ENCODE measurements around the gene ABCA5. TPM values are rescaled to one million over a fixed set of nuclear protein-coding genes. Genes with fewer than 3 reads are reported as not detected.
"Not testable (repeated sequence)": the region's sequence is repeated elsewhere in the genome, so short reads cannot be mapped to it uniquely, and the experiment has no call there.

The ABCA5 gene
- total RNA-seq, 1 donor from 2014 or later: 29.6 TPM

DNA sequence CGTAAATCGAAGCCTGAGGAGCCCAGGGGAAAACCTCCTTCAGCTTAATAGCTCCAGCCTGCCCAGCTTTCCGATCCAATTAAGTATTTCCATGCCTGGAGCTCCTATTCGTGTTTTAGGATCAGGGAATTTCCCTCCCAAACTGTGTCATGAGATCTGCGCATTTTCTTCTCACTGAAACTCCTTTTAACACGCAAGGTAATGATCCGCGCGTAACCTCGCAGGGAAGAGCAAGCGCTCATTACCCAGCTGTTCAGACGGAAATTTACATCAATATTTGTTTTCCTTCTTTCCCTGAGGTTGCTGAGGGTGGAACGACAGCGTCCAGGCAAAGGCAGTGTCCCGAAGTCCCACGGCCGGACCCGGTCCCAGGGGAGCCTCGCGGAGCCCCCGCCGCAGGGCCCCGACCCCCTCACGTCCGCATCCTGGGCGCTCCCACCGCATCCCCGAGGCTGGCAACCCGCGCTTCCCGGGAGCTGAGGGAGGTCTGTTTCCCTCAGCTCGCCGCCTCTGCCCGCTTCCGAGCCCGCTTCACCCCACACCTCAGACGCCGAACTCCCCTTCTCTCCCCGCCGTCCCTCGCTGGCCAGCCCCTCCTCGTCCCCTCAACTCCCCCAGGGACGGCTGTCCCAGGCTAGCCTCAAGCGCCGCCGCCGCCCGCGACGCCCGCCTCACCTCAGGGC lies 415 bp downstream of the ABCA5 start:
- intact Hi-C loops (cut with micrococcal nuclease): loop anchor here (1.0 to 10.0 kb wide), 8 partner anchors 88 to 1962 kb away; partner anchors contain the start of genes ARSG, KCNJ2, MAP2K6 and PRKAR1A

DNA sequence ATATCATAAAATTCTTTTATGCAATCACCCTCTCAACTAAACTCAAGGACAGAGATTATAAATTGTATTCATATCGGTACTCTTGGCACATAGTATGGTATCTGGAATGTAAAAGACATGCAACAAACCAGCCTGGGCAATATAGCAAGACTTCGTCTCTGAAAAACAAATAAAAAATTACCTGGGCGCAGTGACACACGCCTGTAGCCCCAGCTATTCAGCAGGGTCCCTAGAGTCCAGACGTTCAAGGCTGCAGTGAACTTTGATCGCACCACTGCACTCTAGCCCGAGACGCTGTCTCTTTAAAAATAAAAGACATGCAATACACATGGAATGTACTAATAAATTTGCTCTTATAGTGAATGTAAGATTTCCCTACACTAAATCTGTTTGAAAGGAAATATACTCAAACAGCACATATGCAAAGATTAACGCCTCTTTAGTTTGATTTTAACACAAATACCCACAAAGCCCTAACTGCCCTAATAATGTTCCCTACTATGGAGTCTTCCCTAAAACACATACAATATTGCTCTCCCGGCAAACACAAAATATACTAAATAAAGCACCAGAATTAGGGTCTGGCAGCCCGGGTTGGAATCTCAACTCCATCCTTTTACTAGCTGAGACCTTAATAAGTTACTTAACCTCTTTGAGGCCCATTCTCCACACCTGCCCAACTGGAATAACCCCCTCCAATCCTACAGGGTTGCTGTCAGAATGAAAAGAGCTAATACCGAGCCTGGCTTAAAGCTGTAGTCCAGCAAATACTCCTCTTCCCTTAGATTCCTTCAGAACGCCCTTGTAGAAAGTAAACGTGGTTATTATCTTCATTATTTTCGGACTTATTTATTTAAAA lies 1.2 kb downstream of the ABCA5 start:
- intact Hi-C loops (cut with micrococcal nuclease): loop anchor here (2.0 to 10.0 kb wide), 5 partner anchors 197 to 1961 kb away; partner anchors contain the start of genes KCNJ2 and PSMD12

- intact Hi-C loops (cut with micrococcal nuclease): loop anchor here (10.0 kb wide), 1 partner anchor 1959 kb away; the partner anchor contains the start of gene PSMD12
These were observed 3.1 kb downstream of the ABCA5 start for GRCh38 chr17:69323806-69324205.

DNA sequence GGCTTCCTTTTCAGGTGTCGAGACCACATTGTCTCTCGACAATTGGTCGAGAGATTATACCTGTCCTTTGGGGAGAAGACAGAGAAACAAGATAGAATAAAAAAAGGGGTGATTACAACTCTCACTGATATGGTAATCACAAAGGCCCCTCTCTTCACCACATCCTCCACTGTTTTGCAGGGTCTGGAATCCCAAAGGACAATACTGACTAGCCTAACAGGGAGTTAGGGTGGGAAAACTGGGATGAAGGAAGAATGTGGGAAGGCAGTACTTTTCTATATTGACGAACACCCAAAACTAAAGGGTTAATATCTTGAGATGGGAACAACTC lies 6.1 kb downstream of the ABCA5 start:
- intact Hi-C loops (cut with micrococcal nuclease): loop anchor here (10.0 kb wide), 1 partner anchor 1956 kb away; the partner anchor contains the start of gene PSMD12

- intact Hi-C loops (cut with micrococcal nuclease): loop anchor here (10.0 kb wide), 1 partner anchor 1956 kb away; the partner anchor contains the start of gene PSMD12
These were observed 6.6 kb downstream of the ABCA5 start for GRCh38 chr17:69320210-69320907.

- intact Hi-C loops (cut with micrococcal nuclease): no loop called here
These were observed 9.3 kb downstream of the ABCA5 start for GRCh38 chr17:69317625-69318024.

DNA sequence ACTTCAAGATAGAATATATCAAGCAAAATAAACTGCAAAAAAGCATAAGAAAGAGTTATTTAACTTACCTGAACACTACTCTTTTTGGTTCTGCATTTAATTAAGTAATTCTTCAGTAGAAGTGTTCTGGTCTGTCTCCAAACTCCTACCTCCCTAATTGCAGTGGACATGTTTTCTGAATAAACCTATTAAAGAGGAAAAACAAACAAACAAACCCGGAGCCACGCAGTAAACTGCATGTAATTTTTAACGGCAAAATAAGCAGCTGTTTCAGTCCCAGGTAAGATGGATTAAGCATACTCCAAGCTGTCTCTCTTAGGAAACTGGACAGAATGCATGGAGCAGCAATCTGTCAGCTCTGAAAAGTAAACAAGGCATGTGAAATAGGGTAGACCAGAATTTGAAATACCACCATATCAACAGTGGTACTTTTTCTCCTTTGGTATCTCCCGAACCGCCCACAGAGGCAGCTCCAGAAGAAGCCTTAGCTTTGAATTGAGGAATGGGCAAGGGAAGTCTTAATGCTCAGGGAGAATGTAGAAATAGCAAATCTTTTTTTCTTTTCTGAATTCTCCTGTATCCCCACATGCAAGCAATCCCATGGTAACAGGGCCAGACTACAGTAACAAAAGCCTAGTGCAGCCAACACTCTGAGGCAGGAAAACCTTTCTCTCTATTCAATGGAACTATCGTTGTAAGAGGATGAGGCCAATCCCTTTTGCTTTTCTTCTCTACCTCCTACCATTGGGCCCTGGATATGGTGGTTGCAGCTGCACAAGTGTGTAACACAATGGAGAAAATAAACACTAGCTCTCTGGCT lies 12.5 kb downstream of the ABCA5 start:
- intact Hi-C loops (cut with micrococcal nuclease): no loop called here

GRCh38 chr17:69305177-69305576 lies 21.8 kb downstream of the ABCA5 start:
- intact Hi-C loops (cut with micrococcal nuclease): no loop called here

GRCh38 chr17:69302682-69303081 lies 24.3 kb downstream of the ABCA5 start:
- intact Hi-C loops (cut with micrococcal nuclease): loop anchor here (2.0 kb wide), 1 partner anchor 14 kb away; no protein-coding TSS in a partner anchor

DNA sequence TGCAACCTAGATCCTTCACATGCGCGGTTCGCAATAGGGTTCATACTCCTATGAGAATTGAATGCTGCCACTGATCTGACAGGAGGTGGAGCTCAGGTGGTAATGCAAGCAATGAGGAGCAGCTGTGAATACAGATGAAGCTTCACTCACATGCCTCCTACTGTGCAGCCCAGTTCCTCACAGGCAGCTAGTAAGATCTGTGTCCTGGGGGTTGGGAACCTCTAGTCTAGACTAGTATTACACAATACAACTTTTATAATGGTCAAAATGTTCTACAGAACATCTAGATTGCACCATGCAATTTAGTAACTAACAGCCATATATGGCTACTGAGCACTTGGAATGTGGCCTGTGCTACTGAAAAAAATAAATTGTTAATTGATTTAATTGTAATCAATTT lies 26.7 kb downstream of the ABCA5 start:
- intact Hi-C loops (cut with micrococcal nuclease): no loop called here

- intact Hi-C loops (cut with micrococcal nuclease): not testable (repeated sequence)
These were observed 28.7 kb downstream of the ABCA5 start for GRCh38 chr17:69298120-69298722.

- intact Hi-C loops (cut with micrococcal nuclease): no loop called here
These were observed 39.8 kb downstream of the ABCA5 start for GRCh38 chr17:69287168-69287567.

- intact Hi-C loops (cut with micrococcal nuclease): no loop called here
These were observed 40.7 kb downstream of the ABCA5 start for GRCh38 chr17:69286257-69286656.

DNA sequence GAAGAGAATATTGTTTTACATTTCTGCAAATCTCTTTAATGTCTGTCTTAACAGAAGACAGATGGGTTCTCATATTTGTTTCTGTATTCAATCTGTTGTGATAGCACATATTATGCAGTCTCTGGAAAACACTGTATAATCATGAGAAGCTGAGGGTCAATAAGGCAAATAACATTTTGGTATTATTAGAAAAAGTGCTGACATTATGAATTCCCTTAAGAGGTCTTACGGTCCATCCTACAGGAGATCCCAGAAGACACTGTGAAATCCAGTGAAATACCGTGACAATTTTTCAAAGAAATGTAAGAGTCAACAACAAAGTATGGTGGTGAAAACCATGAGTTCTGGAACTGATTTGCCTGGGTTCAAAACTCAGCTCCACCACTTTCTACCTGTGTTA lies 42.3 kb downstream of the ABCA5 start:
- intact Hi-C loops (cut with micrococcal nuclease): no loop called here

- intact Hi-C loops (cut with micrococcal nuclease): no loop called here
These were observed 44.9 kb downstream of the ABCA5 start for GRCh38 chr17:69282002-69282401.

GRCh38 chr17:69276279-69276678 lies 50.7 kb downstream of the ABCA5 start:
- intact Hi-C loops (cut with micrococcal nuclease): not testable (repeated sequence)

- intact Hi-C loops (cut with micrococcal nuclease): no loop called here
These were observed 51.2 kb downstream of the ABCA5 start for GRCh38 chr17:69275751-69276150.

GRCh38 chr17:69271023-69271422 lies 55.9 kb downstream of the ABCA5 start:
- intact Hi-C loops (cut with micrococcal nuclease): no loop called here

GRCh38 chr17:69269131-69269998 lies 57.6 kb downstream of the ABCA5 start:
- intact Hi-C loops (cut with micrococcal nuclease): no loop called here

Measured in T-helper 1 cell treated with Interleukin-12 subunit alpha and Interleukin-12 subunit beta and Interleukin-4 antibody, amounts not matched to agents 30 ng/mL and 1 ng/mL, for 36 hours (primary cell).